HCT116 (cell line): ENCODE results near the gene HPCAL1.

Experiments used
- POLR2A ChIP-seq: IDR thresholded peaks from 2 replicates; pipeline ENCODE4 v1.7.0; 2011; ENCODE audit warnings: borderline replicate concordance; ENCODE audit not compliant: insufficient read depth, insufficient read length; ENCODE audit errors: extremely low read depth
- TF ChIP-seq, protein P1 (sequence below), 3 experiments: fragments of 200-600 bp in 1 of 3; sonication (generic) in 1 of 3; IDR thresholded peaks in 2 of 3; conservative IDR thresholded peaks in 1 of 3; 2 replicates each; pipeline ENCODE4 v1.5.1; 2012 to 2017; ENCODE audit warnings: low read depth in 2 of 3, low read length in 2 of 3, antibody characterized with exemption in 1 of 3, borderline replicate concordance in 1 of 3, control low read depth in 1 of 3, mild to moderate bottlenecking in 1 of 3, mixed read lengths in 1 of 3, mixed run types in 1 of 3, moderate library complexity in 1 of 3; ENCODE audit not compliant: insufficient read depth in 1 of 3

DNA sequence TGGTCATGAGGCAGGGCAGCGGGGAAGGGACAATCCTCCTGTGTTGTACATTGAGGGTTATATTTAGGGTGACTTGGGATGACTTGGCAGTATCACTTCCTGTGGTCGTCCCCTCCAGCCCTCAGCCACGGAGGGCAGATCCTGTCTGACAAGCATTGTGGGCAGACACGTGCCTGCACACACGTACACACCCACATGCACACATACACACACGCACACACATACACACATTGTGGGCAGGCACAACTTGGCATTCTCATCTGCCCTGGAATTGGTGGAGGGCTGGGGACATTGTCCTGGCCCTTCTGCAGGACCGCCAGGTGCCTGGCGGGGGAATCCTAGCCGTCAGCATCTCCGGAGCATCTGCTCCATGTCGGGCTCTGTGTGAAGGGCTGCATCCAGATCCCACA is 97.9 kb downstream of the HPCAL1 start:
- no peak for TF ChIP-seq POLR2A
- TF ChIP-seq, protein P1, sequence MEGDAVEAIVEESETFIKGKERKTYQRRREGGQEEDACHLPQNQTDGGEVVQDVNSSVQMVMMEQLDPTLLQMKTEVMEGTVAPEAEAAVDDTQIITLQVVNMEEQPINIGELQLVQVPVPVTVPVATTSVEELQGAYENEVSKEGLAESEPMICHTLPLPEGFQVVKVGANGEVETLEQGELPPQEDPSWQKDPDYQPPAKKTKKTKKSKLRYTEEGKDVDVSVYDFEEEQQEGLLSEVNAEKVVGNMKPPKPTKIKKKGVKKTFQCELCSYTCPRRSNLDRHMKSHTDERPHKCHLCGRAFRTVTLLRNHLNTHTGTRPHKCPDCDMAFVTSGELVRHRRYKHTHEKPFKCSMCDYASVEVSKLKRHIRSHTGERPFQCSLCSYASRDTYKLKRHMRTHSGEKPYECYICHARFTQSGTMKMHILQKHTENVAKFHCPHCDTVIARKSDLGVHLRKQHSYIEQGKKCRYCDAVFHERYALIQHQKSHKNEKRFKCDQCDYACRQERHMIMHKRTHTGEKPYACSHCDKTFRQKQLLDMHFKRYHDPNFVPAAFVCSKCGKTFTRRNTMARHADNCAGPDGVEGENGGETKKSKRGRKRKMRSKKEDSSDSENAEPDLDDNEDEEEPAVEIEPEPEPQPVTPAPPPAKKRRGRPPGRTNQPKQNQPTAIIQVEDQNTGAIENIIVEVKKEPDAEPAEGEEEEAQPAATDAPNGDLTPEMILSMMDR (IDR thresholded peaks at IDR 0.05 in 2 of 3, conservative IDR thresholded peaks at IDR 0.05 in 1 of 3; ENCODE audit: borderline replicate concordance in 1 of 3, insufficient read depth in 1 of 3, low read depth in 2 of 3, low read length in 2 of 3): no peak
